ENCODE measurements around the gene GGA2.
A peak's percentile ranks its signal among the peaks of the same experiment; 100 is the strongest.
"Not testable (repeated sequence)": the region's sequence is repeated elsewhere in the genome, so short reads cannot be mapped to it uniquely, and the experiment has no call there.

The GGA2 gene

DNA sequence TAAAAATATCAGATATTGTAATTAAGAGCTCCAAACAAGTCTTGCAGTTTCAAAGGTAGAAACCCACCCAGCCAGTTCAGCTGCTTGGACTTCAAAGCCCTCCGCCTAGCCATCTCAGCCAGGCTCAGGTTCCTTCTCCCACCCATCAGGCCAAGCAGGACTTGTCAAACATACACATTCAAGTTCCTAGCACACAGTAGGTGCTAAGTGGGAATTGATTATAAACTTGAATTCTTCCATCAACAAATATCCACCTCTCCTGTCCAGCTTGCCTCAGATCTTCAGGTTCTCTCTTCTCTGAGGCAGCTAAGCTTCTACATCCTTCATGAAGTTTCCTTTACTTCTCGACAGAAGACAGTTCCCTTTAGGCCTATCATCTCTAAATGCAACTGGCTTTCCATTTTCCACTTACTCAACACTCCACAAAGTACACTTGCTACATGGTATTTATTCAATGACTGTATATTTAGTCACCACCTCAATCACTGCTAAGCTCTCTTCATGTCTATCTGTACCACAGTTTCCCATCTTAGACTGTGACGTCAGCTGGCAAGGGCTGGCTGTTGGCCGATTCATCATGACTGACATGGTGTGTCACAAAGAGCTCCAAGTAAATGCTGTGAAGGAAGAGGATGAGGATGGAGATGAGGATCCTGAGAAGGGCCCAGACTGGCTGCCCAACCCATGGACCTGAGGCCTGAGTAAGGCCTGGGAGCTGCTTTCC, 44.0 kb downstream of the GGA2 start:
- DNase-seq: no peak

DNA sequence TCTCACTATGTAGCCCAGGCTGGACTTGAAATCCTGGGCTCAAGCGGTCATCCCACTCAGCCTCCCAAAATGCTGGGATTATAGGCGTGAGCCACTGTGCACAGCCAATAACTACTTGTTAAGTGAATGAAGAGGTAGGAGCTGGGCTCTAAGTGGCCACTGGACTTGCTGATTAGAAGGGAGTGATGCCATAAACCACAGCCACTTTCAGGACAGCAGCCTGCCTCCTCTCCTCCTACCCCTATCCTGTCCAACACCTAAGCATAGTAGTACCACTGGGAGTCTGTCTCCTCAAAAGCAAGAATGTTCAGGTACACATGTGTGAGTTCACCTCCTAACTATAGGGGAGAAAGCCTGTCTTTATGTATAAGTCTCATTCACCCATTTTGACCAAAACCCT, 45.1 kb downstream of the GGA2 start:
- DNase-seq: no peak

DNA sequence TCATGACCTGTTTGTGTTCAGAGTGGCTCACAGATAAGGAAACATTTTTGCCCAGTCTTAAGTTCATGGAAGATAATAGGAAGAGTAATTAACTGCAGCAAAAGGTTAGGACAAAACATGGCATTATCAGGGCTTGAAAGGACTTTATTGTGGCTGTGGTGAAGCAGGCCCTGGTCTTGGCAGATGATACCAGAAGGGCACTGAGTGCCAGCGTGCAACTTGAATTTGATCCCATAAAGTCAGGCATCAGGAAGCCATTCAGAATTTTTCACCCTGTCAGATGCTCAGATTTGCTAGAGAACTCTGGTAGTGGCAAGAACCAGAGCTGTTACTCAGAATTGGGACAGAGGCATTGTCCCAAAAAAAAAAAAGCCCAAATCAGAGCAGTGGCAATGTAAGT, 46.1 kb downstream of the GGA2 start:
- no peak for DNase-seq

DNA sequence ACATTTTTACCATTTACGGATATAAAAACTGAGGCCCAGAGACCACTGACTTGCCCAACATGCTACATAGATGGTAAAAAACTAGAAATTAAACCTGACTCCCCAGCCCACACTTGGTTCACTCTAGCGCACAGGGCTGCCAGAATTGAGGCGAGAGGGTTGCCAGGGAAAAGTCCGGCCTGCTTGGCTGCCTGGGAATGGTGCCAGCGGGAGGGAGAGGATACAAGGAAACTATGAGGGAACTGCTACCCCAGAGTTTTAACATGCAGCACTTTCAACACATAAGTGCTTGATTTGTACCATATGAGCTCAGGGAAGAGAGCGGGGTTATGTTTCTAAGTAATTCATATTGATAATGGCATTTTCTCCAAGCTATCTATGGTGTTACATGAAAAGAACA, 47.3 kb downstream of the GGA2 start:
- DNase-seq: not testable (repeated sequence)

DNA sequence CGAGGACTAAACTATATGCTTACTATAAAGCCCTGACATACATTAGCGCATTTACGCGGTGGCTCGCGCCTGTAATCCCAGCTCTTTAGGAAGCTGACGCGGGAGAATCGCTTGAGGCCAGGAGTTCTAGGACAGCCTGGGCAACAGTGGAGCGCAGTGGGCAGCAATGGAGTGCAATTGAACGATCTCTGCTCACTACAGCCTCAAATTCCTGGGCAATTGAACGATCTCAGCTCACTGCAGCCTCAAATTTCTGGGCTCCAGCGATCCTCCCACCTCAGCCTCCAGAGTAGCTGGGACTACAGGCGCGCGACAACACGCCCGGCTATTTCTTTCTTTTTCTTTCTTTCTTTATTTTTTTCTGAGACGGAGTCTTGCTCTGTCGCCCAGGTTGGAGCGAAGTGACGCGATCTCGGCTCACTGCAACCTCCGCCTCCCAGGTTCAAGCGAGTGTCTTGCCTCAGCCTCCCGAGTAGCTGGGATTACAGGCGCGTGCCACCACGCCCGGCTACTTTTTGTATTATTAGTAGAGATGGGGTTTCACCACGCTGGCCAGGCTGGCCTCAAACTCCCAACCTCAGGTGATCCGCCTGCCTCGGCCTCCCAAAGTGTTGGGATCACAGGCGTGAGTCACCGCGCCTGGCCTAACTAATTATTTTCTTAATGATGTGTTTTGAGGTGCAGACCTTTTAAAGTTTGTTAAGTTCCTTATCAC, 56.8 kb downstream of the GGA2 start:
- no peak for DNase-seq

DNA sequence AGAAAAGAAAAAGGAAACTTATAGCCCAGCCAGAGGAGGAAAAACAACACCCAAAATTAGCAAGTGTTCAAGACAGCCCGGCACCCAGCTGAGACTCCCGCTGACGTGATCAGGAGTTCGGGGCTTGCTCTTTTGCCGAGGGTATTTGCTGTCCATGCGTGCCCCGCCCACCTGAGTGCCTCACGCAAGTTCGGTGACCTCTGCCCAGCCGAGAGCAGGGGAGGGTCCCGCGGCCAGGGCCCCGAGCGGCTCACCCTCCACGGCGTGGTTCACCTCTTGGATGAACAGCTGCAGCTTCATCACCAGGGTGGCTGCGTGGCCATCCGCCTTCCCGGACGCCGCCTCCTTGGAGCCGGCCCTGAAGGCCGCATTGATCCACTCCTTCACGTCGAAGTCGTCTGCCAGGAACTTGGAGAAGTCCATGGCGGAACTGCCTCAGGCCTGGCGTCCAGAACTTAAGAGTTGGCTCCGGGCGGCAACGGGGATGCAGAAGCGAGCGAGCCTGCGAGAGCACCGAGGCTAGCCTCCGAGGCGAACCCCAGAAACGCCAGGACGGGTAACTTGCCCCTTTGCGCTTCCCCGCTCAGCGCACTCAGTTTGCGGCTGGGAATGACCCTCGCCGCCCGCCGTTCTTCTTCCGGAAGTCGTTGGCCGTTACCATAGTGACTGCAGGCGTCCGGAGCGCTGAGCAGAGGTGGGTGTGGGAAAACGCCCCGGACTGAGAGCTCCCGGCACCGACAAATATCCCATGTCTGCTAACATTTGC, 57.5 kb downstream of the GGA2 start, which contains the start of gene COG7:
Gene COG7, minus strand, starts transcription at position 618 of the 766 bp plus-strand sequence. Its CDS starts 195 bp downstream, at position 423.
- DNase-seq: peak; percentile 70 to 87 (median 77)

DNA sequence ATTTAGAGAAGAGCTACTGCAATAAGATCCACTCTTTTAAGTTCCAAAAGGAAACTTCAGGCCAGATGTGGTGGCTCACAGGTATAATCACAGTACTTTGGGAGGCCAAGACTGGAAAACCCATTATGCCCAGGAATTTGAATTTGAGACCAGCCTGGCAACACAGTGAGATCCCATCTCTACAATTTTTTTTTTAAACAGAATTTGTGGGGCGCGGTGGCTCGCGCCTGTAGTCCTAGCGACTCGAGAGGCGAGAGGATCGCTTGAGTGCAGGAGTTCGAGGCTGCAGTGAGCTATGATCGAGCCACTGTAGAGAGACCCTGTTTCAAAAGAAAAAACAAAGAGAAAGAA, 58.1 kb downstream of the GGA2 start:
- DNase-seq: no peak

DNA sequence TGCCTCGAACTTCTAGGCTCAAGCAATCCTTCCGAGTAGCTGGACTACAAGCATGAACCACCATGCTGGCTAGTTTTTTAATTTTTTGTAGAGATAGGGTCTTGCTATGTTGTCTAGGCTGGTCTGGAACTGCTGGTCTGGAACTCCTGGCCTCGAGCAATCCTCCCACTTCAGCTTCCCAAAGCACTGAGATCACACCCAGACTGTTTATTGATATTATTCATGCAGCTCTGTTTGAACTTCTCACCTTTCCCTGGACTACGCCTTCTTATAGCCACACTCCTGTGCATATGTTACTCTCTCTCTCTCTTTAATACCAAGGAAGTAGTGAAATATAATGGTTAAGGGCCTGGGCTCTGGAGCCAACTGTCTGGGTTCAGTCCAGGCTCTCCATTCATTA, 61.9 kb downstream of the GGA2 start:
- no peak for DNase-seq

DNA sequence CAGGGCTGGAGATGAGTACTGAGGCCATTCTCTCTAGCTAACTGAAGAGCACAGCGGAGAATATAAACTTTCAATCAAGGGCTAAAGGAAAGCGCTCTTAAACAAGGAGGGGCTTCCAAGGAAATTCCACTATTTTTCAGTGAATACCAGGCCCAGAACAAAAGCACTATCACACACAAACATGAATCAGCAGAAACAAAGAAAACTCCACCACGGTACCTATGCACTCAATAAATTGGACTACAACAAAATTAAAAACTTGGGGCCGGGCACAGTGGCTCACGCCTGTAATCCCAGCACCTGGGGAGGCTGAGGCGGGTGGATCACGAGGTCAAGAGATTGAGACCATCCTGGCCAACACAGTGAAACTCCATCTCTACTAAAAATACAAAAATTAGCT, 72.8 kb downstream of the GGA2 start:
- not testable (repeated sequence) for DNase-seq

DNA sequence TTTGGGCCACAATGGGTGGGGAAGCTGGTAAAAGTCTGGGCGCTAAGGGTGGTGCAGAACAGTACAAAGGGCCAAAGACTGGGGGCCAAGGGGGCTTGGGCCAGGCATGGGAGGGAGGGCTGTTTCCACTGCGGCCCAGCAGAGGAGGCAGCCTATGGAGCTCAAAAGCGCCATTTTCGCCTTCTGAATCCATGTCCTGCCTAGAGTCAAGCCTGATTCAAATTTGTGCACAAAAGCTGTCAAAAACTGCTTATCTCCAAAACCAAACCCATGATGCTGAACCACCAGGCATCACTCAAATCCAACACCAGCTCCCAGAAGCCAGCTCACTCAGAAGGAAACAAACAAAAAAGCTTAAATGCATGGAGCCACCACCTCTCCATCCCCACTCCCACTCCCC, 73.3 kb downstream of the GGA2 start:
- no peak for DNase-seq

DNA sequence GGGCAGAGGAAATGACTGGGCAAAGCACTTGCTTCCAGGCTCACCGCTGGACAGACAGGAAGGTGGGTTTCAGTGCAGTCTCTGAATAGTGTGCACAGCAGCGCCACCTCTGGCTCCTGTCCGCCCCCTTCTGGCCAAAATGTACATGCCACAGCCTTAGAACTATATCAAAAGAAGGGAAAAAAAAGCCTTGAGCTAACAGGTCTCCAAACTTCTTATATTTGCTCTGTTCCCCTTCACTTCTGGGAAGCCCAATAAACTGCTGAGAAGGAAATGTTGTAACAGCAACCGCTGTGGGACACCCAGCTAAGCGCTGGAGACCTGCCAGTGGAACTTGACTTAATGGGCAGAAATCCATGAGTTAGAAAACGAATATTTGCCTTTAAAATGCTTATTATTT, 74.8 kb downstream of the GGA2 start:
- DNase-seq: peak; percentile 12 to 67 (median 44)

DNA sequence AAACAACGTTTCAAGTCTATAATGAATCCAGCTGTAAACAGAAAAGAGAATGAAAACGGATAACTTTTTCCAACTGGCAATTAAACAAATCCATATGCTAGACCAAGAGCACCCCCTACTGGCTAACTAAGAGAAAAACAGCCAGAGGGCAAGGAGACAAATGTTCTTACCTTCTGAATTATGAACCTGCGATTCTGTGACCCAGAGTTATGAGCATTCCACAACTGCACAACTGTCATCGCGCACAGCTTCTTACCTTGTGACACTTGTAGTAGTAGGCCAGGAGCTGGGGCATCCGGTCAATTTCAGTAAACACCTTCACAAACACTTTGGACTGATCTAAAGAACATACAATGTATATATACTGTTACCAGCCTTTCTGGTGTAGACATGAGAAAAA, 75.9 kb downstream of the GGA2 start:
- DNase-seq: peak in 2 of 5 experiments; percentile 24 to 70

DNA sequence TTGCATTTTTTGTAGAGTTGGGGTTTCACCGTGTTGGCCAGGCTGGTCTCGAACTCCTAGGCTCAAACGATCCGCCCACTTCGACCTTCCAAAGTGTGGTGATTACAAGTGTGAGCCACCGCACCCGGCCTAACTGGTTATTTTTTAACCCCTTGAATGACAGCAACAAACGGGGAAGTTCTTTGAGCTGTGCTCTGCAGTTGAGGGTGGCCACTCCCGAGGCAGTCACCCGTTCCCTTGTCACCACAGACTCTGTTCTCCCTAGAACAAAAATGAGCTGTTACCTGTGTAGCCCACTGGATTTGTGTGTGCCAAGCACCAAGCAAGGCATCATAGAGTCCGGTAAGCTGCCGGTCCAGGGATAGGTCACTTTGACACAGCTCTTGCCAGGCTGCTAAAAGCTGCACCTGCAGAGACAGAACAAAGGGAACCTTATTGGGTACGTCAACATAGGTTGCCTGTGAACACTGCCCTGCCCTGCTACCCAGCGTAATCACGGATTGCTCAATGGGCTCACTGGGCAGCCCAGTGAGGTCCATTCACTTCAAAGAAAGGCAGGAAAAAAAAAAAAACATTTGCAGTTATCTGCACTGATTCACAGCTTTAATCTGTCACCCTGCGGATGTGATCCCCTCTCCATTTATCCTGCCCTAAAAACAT, 76.9 kb downstream of the GGA2 start:
- no peak for DNase-seq

DNA sequence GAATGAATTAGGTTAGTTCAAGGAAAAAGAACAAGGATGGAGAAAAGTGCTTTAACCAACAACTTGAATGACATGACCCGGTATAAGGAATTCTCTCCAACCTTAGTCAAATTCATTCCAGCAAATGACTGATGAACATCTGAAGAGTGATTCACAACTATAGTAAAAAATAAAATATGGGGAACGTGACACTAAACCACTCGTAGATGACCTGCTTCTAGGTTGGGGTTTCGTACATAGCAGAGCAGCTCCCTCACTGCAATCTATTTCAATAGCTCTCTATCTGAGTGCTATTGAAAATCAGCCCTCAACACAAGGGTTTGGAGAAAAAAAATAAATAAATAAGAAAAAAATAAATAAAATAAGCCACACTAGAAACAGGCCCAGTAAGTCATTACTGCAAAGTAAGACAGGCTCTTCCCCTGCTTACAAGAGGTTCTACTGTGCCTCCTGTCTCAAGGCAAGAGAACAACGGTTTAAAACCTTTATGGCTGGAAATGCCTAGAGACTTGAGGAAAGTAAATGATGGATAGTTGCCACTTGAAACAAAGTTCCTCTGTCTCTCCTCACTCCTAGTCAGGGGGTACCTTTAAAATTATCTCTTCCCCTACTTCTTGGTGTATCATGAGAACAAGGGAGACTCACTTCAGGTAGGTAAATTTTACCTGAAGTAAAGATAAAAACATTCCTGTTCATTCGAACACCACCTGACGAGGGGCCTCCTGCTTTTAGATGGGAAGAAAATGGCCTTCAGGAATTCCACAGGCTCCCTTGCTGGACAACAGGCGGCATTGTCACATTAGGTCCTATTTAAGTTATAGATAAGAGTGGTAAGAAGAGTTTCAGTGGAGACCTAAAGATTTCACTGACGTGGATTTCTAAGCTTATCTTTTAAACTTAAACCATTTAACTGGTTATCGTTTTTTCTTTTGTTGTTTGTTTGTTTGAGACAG, 77.8 kb downstream of the GGA2 start:
- DNase-seq: no peak

DNA sequence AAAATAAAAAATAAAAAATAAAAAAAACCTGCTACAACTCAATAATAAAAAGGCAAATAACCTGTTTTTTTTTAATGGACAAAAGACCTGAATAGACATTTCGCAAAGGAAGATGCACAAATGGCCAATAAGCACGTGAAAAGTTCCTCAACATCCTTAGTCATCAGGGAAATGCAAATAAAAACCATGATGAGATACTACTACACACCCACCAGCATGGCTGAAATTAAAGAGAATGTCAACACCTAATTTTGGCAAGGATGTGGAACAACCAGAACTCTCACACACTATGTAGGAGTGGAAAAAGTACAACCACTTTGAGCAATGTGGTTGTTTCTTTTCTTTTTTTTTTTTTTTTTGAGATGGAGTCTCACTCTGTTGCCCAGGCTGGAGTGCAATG, 81.9 kb downstream of the GGA2 start:
- no peak for DNase-seq

DNA sequence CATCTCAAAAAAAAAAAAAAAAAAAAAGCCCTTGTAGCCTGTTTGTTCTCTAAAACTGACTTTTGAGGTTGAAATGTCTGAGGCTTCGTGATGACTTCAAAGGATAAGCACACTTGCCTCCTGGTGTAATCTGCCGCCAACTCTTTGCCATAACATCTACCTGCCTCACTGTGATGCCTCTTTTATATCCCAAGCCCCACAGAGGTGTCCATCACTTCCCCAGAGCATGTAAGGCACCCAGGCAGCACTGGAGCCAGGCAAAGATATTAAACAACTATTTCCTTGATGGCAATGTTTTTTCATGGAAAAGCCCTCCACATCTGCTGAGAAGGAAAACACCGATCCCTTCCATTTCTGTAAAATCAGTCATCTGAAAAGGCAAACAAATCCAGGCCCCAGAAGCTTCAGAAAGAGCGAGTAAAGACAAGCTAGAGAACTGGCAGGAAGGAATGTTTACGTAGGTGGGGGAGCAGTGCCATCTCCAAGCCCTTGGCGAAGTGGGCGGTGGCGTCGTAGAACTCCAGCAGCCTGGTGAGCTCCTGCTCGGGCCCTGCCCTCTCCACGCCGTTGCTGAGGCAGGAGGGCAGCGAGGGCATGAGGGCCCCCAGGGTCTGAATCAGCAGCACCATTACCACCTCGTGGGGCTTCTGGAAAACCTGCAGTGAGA, 85.9 kb downstream of the GGA2 start:
- DNase-seq: no peak

DNA sequence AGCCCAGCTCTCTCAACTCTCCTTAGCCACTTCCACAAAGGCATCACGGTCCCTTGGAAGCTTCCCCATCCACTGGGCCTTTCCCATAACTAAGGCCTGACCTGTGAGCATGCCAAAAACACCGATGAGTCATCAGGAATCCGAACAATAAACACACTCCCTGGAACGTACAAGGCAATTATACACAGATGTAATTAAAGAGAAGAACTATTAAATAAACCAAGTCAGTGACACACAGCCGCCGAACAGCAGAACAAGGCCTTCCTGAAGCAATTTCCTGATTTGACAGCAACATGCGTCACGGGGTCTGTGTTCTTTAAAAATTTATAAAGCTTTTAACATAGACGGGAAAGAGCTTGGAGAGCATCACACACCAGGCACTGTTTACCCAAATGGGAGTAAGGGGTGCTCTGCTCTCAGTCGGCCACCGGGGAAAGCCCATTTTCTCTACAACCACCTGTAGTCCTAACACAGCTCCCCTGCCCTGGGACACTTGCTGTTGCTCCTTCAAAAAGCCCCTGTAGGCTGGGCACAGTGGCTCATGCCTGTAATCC, 86.7 kb downstream of the GGA2 start:
- DNase-seq: no peak

DNA sequence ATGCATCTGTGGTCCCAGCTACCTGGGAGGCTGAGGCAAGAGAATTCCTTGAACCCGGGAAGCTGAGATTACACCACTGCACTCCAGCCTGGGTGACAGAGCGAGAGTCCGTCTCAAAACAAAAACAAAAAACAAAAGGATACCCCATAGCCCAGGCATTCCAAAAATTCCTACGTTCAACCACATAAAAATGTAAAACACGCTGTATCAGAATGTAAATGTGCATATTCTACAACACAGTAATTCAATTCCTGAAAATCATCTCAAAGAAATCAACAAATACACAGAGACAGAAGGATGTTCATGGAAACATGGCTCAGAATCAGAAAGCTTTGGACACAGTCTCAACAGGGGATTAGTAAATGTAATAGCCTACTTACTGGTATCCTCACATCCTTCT, 90.3 kb downstream of the GGA2 start:
- DNase-seq: no peak

DNA sequence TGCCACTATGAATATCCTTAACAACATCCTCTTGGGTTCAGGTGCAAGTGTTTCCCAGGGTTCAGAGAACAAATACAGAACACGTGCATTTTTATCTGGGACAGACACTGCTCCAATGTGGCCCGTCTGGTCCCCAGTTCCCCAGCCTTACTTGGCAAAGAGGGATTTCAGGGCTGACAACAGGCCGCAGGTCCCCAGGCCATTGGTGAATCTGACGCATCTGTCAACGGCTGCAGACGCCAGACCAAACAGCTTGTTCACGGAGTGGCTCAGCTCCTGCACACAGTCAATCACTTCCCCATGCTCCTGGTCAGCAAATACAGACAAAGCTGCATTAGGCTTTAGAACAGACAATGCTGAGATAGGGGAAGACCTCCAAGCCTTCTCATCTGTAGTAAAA, 93.5 kb downstream of the GGA2 start:
- DNase-seq: no peak

DNA sequence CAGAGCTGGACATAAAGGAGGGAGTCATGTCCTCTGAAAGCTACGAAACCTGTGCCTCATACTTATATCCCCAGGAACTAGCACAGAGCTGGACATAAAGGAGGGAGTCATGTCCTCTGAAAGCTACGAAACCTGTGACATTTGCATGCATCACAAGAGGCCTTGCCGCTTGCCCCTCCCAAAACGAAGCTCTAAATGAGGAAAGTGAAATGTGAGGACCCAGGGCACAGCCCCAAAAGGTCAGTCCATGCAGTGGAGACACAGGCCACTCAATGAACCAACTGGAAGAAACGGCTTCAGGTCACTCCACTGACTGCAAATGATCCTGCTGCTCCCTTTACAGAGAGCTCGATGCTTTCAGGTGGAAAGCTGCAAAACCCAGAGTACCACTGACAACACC, 95.6 kb downstream of the GGA2 start:
- no peak for DNase-seq
